ENCODE results near the gene NDUFC2.

DNA sequence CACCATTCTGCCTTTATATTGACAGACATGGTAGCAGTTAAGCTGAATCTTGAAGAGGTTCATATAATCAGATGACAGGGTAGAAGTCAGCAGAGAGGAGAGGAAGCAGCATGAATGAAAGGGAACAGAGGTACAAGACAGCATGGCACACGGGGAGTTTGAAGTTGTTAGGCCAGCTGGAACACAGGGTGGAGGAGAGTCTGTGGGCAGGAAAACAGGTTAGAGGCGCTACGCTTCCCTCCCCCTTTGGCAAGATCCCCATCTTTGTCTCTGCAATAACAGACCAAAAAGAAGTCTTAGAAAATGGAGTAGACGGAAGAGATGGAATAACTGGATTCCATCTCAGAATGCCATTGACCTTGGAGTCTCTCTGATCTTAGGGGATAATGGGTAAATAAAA lies 20.0 kb upstream of the NDUFC2 start:
- TF ChIP-seq, protein P1, sequence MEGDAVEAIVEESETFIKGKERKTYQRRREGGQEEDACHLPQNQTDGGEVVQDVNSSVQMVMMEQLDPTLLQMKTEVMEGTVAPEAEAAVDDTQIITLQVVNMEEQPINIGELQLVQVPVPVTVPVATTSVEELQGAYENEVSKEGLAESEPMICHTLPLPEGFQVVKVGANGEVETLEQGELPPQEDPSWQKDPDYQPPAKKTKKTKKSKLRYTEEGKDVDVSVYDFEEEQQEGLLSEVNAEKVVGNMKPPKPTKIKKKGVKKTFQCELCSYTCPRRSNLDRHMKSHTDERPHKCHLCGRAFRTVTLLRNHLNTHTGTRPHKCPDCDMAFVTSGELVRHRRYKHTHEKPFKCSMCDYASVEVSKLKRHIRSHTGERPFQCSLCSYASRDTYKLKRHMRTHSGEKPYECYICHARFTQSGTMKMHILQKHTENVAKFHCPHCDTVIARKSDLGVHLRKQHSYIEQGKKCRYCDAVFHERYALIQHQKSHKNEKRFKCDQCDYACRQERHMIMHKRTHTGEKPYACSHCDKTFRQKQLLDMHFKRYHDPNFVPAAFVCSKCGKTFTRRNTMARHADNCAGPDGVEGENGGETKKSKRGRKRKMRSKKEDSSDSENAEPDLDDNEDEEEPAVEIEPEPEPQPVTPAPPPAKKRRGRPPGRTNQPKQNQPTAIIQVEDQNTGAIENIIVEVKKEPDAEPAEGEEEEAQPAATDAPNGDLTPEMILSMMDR (IDR thresholded peaks at IDR 0.05) = no peak
- TF ChIP-seq ZFX (IDR thresholded peaks at IDR 0.05; ENCODE audit: borderline replicate concordance) = no peak
